K562 (cell line): Measurements from ENCODE around the gene USH2A. TPM values are rescaled to one million over a fixed set of nuclear protein-coding genes. Genes with fewer than 3 reads are reported as not detected.

Source experiments
- CCNT2 ChIP-seq: IDR thresholded peaks from 2 replicates; pipeline ENCODE4 v1.6.1; 2011; ENCODE audit warnings: borderline replicate concordance, low read depth, mild to moderate bottlenecking, moderate library complexity, mixed read lengths, low read length; ENCODE audit not compliant: insufficient read length; ENCODE audit errors: extremely low read depth
- DNMT1 ChIP-seq: fragments of 450-650 bp; IDR thresholded peaks from 2 replicates; pipeline ENCODE4 v1.6.1; 2016; ENCODE audit warnings: antibody characterized with exemption, mild to moderate bottlenecking
- HLTF ChIP-seq: fragments of 450-650 bp; IDR thresholded peaks from 2 replicates; pipeline ENCODE4 v1.6.1; 2016
- SRSF3 ChIP-seq: fragments of 200-400 bp; formaldehyde crosslinking; IDR thresholded peaks from 2 replicates; pipeline ENCODE4 v1.6.1; 2016; ENCODE audit warnings: mild to moderate bottlenecking, low read length, moderate library complexity; ENCODE audit not compliant: insufficient read depth
- TOE1 ChIP-seq, 2 experiments: fragments of 450-650 bp in 1 of 2; sonication (generic) in 1 of 2; formaldehyde crosslinking in 1 of 2; IDR thresholded peaks; 2 replicates each; pipeline versions ENCODE4 v1.7.1 to v1.8.0; 2016 to 2022; ENCODE audit warnings: borderline replicate concordance in 2 of 2, mild to moderate bottlenecking in 2 of 2, antibody characterized with exemption in 1 of 2, inconsistent platforms in 1 of 2, low read depth in 1 of 2, missing genetic modification reagents in 1 of 2, moderate library complexity in 1 of 2
- polyA plus RNA-seq, 8 experiments: library from polyadenylated mRNA; depleted of rRNA in 4 of 8; stranded (reverse) in 5 of 8; unstranded in 3 of 8; fragments of >200 nt; fragmentation: Nextera tagmentation in 2 of 8; fragmentation: Illumina TruSeq in 1 of 8; extraction: Ambion mirVana in 2 of 8; extraction: Trizol in 1 of 8; gene quantifications; 2 replicates each; pipeline versions ENCODE4 v1.2.1 to v1.2.3, GENCODE V29; 2011 to 2014; ENCODE audit warnings: inconsistent platforms in 1 of 8, missing spikeins in 1 of 8
- total RNA-seq, 7 experiments: library from RNA; depleted of rRNA in 6 of 7; stranded (reverse); fragments of >200 nt in 6 of 7; fragmentation: Illumina TruSeq in 2 of 7; extraction: Trizol in 2 of 7; gene quantifications; 2 replicates each; pipeline versions ENCODE4 v1.2.1 to v1.2.3, GENCODE V29; 2011 to 2021; ENCODE audit warnings: low replicate concordance in 1 of 7
- TF ChIP-seq, protein P1 (sequence below), 2 experiments: fragments of 450-650 bp; IDR thresholded peaks; 2 replicates each; pipeline ENCODE4 v1.6.1; 2016; ENCODE audit warnings: mild to moderate bottlenecking in 2 of 2, borderline replicate concordance in 1 of 2, low read depth in 1 of 2, moderate library complexity in 1 of 2
- TF ChIP-seq, protein P2 (sequence below): sonication (generic); formaldehyde crosslinking; IDR thresholded peaks from 2 replicates; pipeline ENCODE4 v1.8.0; 2023; ENCODE audit warnings: mild to moderate bottlenecking, missing genetic modification reagents

Gene USH2A
- total and polyA plus RNA-seq, 9 of the 15 experiments (the other 6 are each of a cell fraction or from before 2014, with no cell fraction given), result under 0.01 TPM; not detected in 7

DNA sequence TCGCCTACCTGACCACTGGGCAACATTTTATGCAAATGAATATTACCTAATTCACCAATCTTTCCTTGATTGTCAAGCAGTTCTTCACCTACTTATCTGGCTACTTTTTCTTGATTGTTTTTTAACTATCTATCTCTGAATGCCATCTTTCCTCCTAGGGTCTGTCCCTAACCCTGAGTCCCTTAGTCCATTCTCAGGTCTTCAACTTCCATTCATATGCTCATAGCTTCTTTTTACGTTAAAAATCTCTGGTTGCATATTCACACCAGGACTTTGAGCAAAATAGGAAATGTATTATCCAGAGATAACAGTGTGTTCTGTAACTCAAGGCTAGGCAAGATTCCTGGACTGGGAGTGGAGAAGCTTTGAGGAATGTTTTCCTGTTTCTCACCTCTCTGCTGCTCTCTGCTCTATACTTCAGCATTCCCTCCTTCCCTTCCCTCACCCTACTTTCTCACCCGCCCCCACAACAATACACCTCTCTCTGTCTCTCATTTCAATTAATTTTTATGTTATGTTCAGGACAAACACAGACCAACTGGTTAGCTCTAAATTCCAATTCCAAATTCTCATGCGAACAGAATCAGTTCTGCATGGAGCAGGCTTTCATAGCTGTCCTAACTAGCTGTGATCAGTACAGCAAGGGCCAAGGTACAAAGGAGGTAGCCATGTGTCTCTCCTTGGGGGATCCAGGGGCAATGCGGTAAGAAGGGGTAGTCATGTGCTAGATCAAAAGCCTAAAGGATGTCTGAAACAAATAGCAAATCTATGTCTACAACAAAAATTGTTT is 278.4 kb downstream of the USH2A start (continued):
- TF ChIP-seq, protein P1, sequence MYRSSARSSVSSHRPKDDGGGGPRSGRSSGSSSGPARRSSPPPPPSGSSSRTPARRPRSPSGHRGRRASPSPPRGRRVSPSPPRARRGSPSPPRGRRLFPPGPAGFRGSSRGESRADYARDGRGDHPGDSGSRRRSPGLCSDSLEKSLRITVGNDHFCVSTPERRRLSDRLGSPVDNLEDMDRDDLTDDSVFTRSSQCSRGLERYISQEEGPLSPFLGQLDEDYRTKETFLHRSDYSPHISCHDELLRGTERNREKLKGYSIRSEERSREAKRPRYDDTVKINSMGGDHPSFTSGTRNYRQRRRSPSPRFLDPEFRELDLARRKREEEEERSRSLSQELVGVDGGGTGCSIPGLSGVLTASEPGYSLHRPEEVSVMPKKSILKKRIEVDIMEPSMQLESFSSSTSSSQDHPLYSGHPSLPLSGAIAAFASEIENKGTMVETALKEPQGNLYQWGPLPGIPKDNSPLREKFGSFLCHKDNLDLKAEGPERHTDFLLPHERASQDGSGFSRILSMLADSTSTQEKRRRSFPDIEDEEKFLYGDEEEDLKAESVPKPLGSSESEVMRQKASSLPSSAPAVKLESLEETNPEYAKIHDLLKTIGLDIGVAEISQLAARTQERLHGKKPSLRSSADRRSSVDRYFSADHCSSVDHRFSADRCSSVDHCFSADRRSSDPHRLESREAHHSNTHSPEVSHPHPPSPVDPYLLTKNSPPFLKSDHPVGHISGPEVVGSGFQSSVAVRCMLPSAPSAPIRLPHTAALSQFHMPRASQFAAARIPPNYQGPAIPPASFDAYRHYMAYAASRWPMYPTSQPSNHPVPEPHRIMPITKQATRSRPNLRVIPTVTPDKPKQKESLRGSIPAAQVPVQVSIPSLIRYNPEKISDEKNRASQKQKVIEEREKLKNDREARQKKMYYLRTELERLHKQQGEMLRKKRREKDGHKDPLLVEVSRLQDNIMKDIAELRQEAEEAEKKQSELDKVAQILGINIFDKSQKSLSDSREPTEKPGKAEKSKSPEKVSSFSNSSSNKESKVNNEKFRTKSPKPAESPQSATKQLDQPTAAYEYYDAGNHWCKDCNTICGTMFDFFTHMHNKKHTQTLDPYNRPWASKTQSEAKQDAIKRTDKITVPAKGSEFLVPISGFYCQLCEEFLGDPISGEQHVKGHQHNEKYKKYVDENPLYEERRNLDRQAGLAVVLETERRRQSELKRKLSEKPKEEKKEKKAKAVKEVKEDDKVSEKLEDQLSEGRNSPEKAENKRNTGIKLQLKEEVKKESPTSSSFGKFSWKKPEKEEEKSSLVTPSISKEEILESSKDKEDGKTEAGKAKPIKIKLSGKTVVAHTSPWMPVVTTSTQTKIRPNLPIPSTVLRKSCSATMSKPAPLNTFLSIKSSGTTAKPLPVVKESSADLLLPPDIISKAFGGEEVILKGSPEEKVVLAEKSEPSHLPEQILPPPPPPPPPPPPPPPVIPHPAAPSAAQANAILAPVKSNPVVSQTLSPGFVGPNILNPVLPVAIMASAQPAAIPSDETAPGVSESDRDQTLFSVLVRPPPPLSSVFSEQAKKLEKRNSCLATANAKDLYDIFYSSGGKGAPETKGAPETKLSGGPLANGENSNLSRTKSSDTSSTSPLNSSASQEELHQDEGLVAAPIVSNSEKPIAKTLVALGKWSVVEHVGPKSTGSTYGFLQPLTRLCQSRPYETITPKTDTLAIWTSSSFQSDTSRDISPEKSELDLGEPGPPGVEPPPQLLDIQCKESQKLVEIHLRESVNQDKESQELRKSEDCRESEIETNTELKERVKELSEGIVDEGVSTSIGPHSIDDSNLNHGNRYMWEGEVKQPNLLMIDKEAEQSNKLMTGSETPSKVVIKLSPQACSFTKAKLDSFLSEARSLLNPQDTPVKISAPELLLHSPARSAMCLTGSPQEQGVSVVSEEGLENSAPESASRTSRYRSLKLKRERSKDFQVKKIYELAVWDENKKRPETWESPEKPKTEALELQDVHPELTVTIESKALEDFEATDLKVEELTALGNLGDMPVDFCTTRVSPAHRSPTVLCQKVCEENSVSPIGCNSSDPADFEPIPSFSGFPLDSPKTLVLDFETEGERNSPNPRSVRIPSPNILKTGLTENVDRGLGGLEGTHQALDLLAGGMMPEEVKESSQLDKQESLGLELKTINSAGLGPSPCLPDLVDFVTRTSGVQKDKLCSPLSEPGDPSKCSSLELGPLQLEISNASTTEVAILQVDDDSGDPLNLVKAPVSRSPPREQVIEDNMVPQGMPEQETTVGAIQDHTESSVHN (IDR thresholded peaks at IDR 0.05; ENCODE audit: borderline replicate concordance in 1 of 2, low read depth in 1 of 2), result no peak
- no peak for TF ChIP-seq TOE1 (IDR thresholded peaks at IDR 0.05; ENCODE audit: borderline replicate concordance)
- TF ChIP-seq TOE1 (CRISPR knock-in tag; IDR thresholded peaks at IDR 0.05; ENCODE audit: borderline replicate concordance, low read depth), result no peak
- TF ChIP-seq HLTF, result no peak
- no peak for TF ChIP-seq CCNT2
- TF ChIP-seq, protein P2, sequence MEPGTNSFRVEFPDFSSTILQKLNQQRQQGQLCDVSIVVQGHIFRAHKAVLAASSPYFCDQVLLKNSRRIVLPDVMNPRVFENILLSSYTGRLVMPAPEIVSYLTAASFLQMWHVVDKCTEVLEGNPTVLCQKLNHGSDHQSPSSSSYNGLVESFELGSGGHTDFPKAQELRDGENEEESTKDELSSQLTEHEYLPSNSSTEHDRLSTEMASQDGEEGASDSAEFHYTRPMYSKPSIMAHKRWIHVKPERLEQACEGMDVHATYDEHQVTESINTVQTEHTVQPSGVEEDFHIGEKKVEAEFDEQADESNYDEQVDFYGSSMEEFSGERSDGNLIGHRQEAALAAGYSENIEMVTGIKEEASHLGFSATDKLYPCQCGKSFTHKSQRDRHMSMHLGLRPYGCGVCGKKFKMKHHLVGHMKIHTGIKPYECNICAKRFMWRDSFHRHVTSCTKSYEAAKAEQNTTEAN (CRISPR knock-in tag), result no peak
- TF ChIP-seq SRSF3, result no peak
- no peak for TF ChIP-seq DNMT1
- TF ChIP-seq, all 486 proteins: peak for 0
